H1 (cell line): ENCODE measurements around the gene LRP1. TPM values are rescaled to one million over a fixed set of nuclear protein-coding genes. Genes with fewer than 3 reads are reported as not detected.

Source experiments
- CTCF ChIA-PET: fragments of 300-600 bp; sonication (Branson Sonifier 250); formaldehyde crosslinking; loops from one replicate; lab custom pipeline; 2021; ENCODE audit not compliant: partially characterized antibody; lab: Charles Lee
- POLR2A ChIA-PET: fragments of 300-600 bp; sonication (Branson Sonifier 250); formaldehyde crosslinking; loops from one replicate; lab custom pipeline; 2021; ENCODE audit warnings: inconsistent platforms; ENCODE audit not compliant: partially characterized antibody; lab: Charles Lee
- DNase-seq, 2 experiments: peaks; one replicate each; pipeline versions ENCODE4 v3.0.0 to v3.0.0-alpha.2; 2010 to 2022; ENCODE audit warnings: low spot score in 2 of 2, low read depth in 1 of 2, mixed read lengths in 1 of 2
- FAIRE-seq: peaks from 2 replicates; lab custom pipeline; 2011; peaks lifted over from hg19 to GRCh38; lab: Jason Lieb, UNC
- H2AFZ ChIP-seq: 2 replicates; pipeline ENCODE4 v1.8.1; 2012; ENCODE audit warnings: low read length, inconsistent platforms
- H2AK5ac ChIP-seq: 2 replicates; pipeline ENCODE4 v1.6.1; 2013; ENCODE audit warnings: low read depth, low read length
- H2BK120ac ChIP-seq: replicated peaks from 2 replicates; pipeline ENCODE3; 2013; ENCODE audit warnings: low read depth, low read length, inconsistent platforms
- H2BK12ac ChIP-seq: 2 replicates; pipeline ENCODE4 v1.6.1; 2013; ENCODE audit warnings: low read depth, low read length
- H2BK15ac ChIP-seq: 2 replicates; pipeline ENCODE4 v1.6.1; 2013; ENCODE audit warnings: low read length
- H2BK20ac ChIP-seq: 2 replicates; pipeline ENCODE4 v1.6.1; 2013; ENCODE audit warnings: low read length
- H2BK5ac ChIP-seq: 2 replicates; pipeline ENCODE4 v1.6.1; 2013; ENCODE audit warnings: low read depth, low read length
- H3K14ac ChIP-seq: 2 replicates; pipeline ENCODE4 v1.6.1; 2013; ENCODE audit warnings: inconsistent platforms; ENCODE audit not compliant: insufficient read length
- H3K18ac ChIP-seq: 2 replicates; pipeline ENCODE4 v1.6.1; 2013; ENCODE audit warnings: low read length; ENCODE audit errors: extremely low read depth
- H3K23ac ChIP-seq: 2 replicates; pipeline ENCODE4 v1.6.1; 2013; ENCODE audit warnings: inconsistent platforms; ENCODE audit not compliant: insufficient read length
- H3K23me2 ChIP-seq: 2 replicates; pipeline ENCODE4 v1.6.1; 2013; ENCODE audit warnings: low read depth, low read length
- H3K27ac ChIP-seq: 2 replicates; pipeline ENCODE4 v1.6.1; 2011; ENCODE audit warnings: low read depth, low read length, inconsistent platforms
- H3K27me3 ChIP-seq, 4 experiments: replicated peaks in 1 of 4; 1 replicate in 1 of 4; 2 replicates in 3 of 4; pipeline versions ENCODE4 v1.6.1 to v1.8.1; 2011 to 2013; ENCODE audit warnings: low read length in 3 of 4, mild to moderate bottlenecking in 3 of 4, inconsistent platforms in 2 of 4, mixed read lengths in 2 of 4, moderate library complexity in 1 of 4; ENCODE audit not compliant: control insufficient read depth in 3 of 4, insufficient read depth in 3 of 4; ENCODE audit errors: extremely low read depth in 1 of 4
- H3K36me3 ChIP-seq, 4 experiments: 2 replicates each; pipeline versions ENCODE4 v1.6.1 to v1.8.1; 2011 to 2013; ENCODE audit warnings: mild to moderate bottlenecking in 4 of 4, low read length in 3 of 4, moderate library complexity in 2 of 4, control low read depth in 1 of 4, inconsistent platforms in 1 of 4; ENCODE audit not compliant: insufficient read depth in 4 of 4, control insufficient read depth in 2 of 4
- H3K4ac ChIP-seq: replicated peaks from 2 replicates; pipeline ENCODE3; 2013; ENCODE audit warnings: low read length, low read depth, mixed read lengths, inconsistent platforms; ENCODE audit not compliant: insufficient read length
- H3K4me1 ChIP-seq, 4 experiments: replicated peaks in 1 of 4; 1 replicate in 1 of 4; 2 replicates in 3 of 4; pipeline versions ENCODE4 v1.6.1 to v1.8.1; 2011 to 2013; ENCODE audit warnings: low read length in 3 of 4, inconsistent platforms in 2 of 4, mixed read lengths in 1 of 4; ENCODE audit not compliant: insufficient read depth in 4 of 4, control insufficient read depth in 3 of 4
- H3K4me2 ChIP-seq, 2 experiments: 2 replicates each; pipeline versions ENCODE4 v1.6.1 to v1.8.1; 2011 to 2013; ENCODE audit warnings: low read depth in 2 of 2, low read length in 2 of 2, control low read depth in 1 of 2, inconsistent platforms in 1 of 2, mild to moderate bottlenecking in 1 of 2; ENCODE audit not compliant: insufficient read depth in 1 of 2
- H3K4me3 ChIP-seq, 4 experiments: fragments of 200-600, 300-600 bp in 1 of 4; sonication (generic), shearing (Covaris generic), sonication (Bioruptor Twin) in 1 of 4; 2 replicates each; pipeline versions ENCODE4 v1.5.1 to v1.8.1; 2011 to 2016; ENCODE audit warnings: low read length in 4 of 4, low read depth in 3 of 4, control low read depth in 2 of 4, inconsistent platforms in 2 of 4, mild to moderate bottlenecking in 2 of 4, mixed read lengths in 1 of 4, moderate library complexity in 1 of 4; ENCODE audit not compliant: insufficient read depth in 2 of 4; ENCODE audit errors: extremely low read depth in 1 of 4
- H3K56ac ChIP-seq: replicated peaks from 2 replicates; pipeline ENCODE3; 2013; ENCODE audit warnings: low read depth, mild to moderate bottlenecking, mixed read lengths, low read length, inconsistent platforms; ENCODE audit not compliant: insufficient read length
- H3K79me1 ChIP-seq: 2 replicates; pipeline ENCODE4 v1.6.1; 2013; ENCODE audit warnings: low read depth, low read length, control low read depth
- H3K79me2 ChIP-seq, 2 experiments: 2 replicates each; pipeline versions ENCODE4 v1.6.1 to v1.8.1; 2012 to 2013; ENCODE audit warnings: low read length in 2 of 2, mild to moderate bottlenecking in 2 of 2, inconsistent platforms in 1 of 2; ENCODE audit not compliant: insufficient read depth in 2 of 2, control insufficient read depth in 1 of 2
- H3K9ac ChIP-seq, 4 experiments: replicated peaks in 1 of 4; 1 replicate in 1 of 4; 2 replicates in 3 of 4; pipeline versions ENCODE4 v1.6.1 to v1.8.1; 2011 to 2013; ENCODE audit warnings: low read depth in 3 of 4, low read length in 3 of 4, control low read depth in 2 of 4, mild to moderate bottlenecking in 2 of 4, moderate library complexity in 2 of 4, inconsistent platforms in 1 of 4; ENCODE audit errors: extremely low read depth in 1 of 4
- H3K9me3 ChIP-seq, 2 experiments: 2 replicates each; pipeline versions ENCODE4 v1.6.1 to v1.8.1; 2012 to 2013; ENCODE audit warnings: mild to moderate bottlenecking in 2 of 2, moderate library complexity in 2 of 2, control low read depth in 1 of 2, inconsistent platforms in 1 of 2, low read depth in 1 of 2, low read length in 1 of 2, mixed read lengths in 1 of 2; ENCODE audit not compliant: insufficient read depth in 2 of 2
- H4K20me1 ChIP-seq, 2 experiments: replicated peaks in 1 of 2; 2 replicates each; pipeline versions ENCODE3 to v1.8.1; 2011 to 2013; ENCODE audit warnings: inconsistent platforms in 2 of 2, low read length in 2 of 2, mild to moderate bottlenecking in 1 of 2; ENCODE audit not compliant: insufficient read depth in 2 of 2, control insufficient read depth in 1 of 2
- H4K5ac ChIP-seq: 2 replicates; pipeline ENCODE4 v1.6.1; 2013; ENCODE audit warnings: low read length, low read depth, mixed read lengths, inconsistent platforms; ENCODE audit not compliant: insufficient read length
- H4K8ac ChIP-seq: 2 replicates; pipeline ENCODE4 v1.8.0; 2013; ENCODE audit warnings: mild to moderate bottlenecking, moderate library complexity, low read length, inconsistent platforms; ENCODE audit not compliant: insufficient read depth; ENCODE audit errors: extremely low read depth
- H4K91ac ChIP-seq: replicated peaks from 2 replicates; pipeline ENCODE3; 2013; ENCODE audit warnings: low read length, mixed read lengths, inconsistent platforms; ENCODE audit not compliant: insufficient read length
- CTBP2 ChIP-seq: IDR thresholded peaks from 2 replicates; pipeline ENCODE4 v1.7.0; 2011; ENCODE audit warnings: borderline replicate concordance, mild to moderate bottlenecking, moderate library complexity, mixed read lengths, low read length; ENCODE audit not compliant: insufficient read depth, insufficient read length
- JUND ChIP-seq: IDR thresholded peaks from 2 replicates; pipeline ENCODE4 v1.6.1; 2011; ENCODE audit warnings: mild to moderate bottlenecking, improper control_type of control experiment, low read length
- KDM1A ChIP-seq: fragments of 200-600, 300-600 bp; sonication (generic); IDR thresholded peaks from 2 replicates; pipeline ENCODE4 v1.7.1; 2016; ENCODE audit warnings: mild to moderate bottlenecking, low read length, borderline replicate concordance
- KDM4A ChIP-seq: IDR thresholded peaks from one replicate; pipeline ENCODE4 v1.7.1; 2012; ENCODE audit warnings: low read depth, mild to moderate bottlenecking, moderate library complexity, low read length, inconsistent platforms; ENCODE audit not compliant: severe bottlenecking
- RNF2 ChIP-seq: fragments of 200-900, 300-1000 bp; sonication (generic); IDR thresholded peaks from 2 replicates; pipeline ENCODE4 v1.7.1; 2016; ENCODE audit warnings: borderline replicate concordance, low read depth, mild to moderate bottlenecking, antibody characterized with exemption, low read length; ENCODE audit not compliant: poor library complexity, severe bottlenecking; ENCODE audit errors: missing control alignments
- SP1 ChIP-seq: IDR thresholded peaks from 2 replicates; pipeline ENCODE4 v1.6.1; 2011; ENCODE audit warnings: low read depth, low read length
- SP2 ChIP-seq: IDR thresholded peaks from 2 replicates; pipeline ENCODE4 v1.6.1; 2012; ENCODE audit warnings: mild to moderate bottlenecking, low read length, inconsistent platforms
- SRF ChIP-seq: IDR thresholded peaks from 2 replicates; pipeline ENCODE4 v1.6.1; 2011; ENCODE audit warnings: mild to moderate bottlenecking, low read depth, low read length, moderate library complexity
- SUZ12 ChIP-seq: fragments of 200-600 bp; sonication (generic); IDR thresholded peaks from 2 replicates; pipeline ENCODE4 v1.6.1; 2012; ENCODE audit warnings: mild to moderate bottlenecking, inconsistent platforms, low read length, moderate library complexity, mixed read lengths
- ZNF274 ChIP-seq: IDR thresholded peaks from 2 replicates; pipeline ENCODE4 v1.7.0; 2012; ENCODE audit warnings: low read length, borderline replicate concordance; ENCODE audit errors: extremely low read depth
- WGBS, 2 experiments: shearing (Covaris generic) in 1 of 2; methylation state at CpG; one replicate each; pipeline versions ENCODE4 v1.1.6 to v1.1.7; 2013 to 2015; ENCODE audit warnings: low lambda C conversion rate in 2 of 2, mixed read lengths in 2 of 2, inconsistent platforms in 1 of 2, low coverage in 1 of 2, missing lambda C conversion rate in 1 of 2; ENCODE audit not compliant: insufficient replicate concordance in 2 of 2, insufficient coverage in 1 of 2, insufficient read length in 1 of 2; ENCODE audit errors: extremely low coverage in 1 of 2, missing lambda C conversion rate in 1 of 2; 5-methylcytosine and 5-hydroxymethylcytosine counted together
- polyA plus RNA-seq, 7 experiments: library from polyadenylated mRNA; depleted of rRNA in 3 of 7; stranded (reverse) in 5 of 7; unstranded in 2 of 7; fragments of >200 nt in 5 of 7; fragments of 200-250 nt in 2 of 7; gene quantifications; 1 replicate in 5 of 7; 2 replicates in 1 of 7; 4 replicates in 1 of 7; pipeline versions ENCODE4 v1.2.1 to v1.2.3, GENCODE V29; 2011 to 2013; ENCODE audit warnings: missing spikeins in 2 of 7, mixed read lengths in 2 of 7
- total RNA-seq: library from RNA; stranded (reverse); fragmentation: NEBNext Ultra II Directional; extraction: Animal tissue kit (Norgen Biotek cat#: 25700); gene quantifications from 2 replicates; pipeline ENCODE4 v1.2.1, GENCODE V29; 2021
- TF ChIP-seq, protein P1 (sequence below): IDR thresholded peaks from 2 replicates; pipeline ENCODE4 v1.6.1; 2011; ENCODE audit warnings: low read depth, mild to moderate bottlenecking, low read length; ENCODE audit not compliant: insufficient read depth

Gene LRP1
- total and polyA plus RNA-seq, 2 of the 8 experiments (the other 6 are each of a cell fraction or from before 2014, with no cell fraction given): 35.3 to 92.5 TPM

DNA sequence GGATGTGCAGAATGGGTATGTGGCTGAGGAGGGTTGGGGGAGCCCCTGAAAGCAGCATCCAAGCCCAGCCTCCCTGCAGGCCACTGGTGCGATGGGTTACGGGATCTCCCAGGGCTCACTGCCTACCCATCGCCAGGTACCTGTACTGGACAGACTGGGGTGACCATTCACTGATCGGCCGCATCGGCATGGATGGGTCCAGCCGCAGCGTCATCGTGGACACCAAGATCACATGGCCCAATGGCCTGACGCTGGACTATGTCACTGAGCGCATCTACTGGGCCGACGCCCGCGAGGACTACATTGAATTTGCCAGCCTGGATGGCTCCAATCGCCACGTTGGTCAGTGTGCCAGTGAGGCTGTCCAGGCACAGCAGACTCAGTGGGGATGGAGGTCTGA lies 70.0 kb downstream of the LRP1 start:
- TF ChIP-seq, protein P1, sequence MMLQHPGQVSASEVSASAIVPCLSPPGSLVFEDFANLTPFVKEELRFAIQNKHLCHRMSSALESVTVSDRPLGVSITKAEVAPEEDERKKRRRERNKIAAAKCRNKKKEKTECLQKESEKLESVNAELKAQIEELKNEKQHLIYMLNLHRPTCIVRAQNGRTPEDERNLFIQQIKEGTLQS: no peak
- TF ChIP-seq SRF (no peak), ZNF274 (no peak), RNF2 (no peak), CTBP2 (no peak), KDM4A (no peak), KDM1A (no peak), JUND (no peak), SP1 (no peak), SP2 (no peak), SUZ12 (no peak)
- H2AK5ac ChIP-seq: no peak overlapping the region
- H2BK20ac ChIP-seq: no peak overlapping the region
- H3K9me3 ChIP-seq: no peaks in the 10 kb centered on the region
- no peak overlapping the region; the same call in 1 of the 2 replicates for H4K8ac ChIP-seq
- H3K4me2 ChIP-seq: no peak overlapping the region
- CTCF ChIA-PET: interaction anchor here (0.6 to 20.9 kb wide), 4 partner anchors 10 to 67 kb away, joined by 3 to 389 read pairs (median 18); no protein-coding TSS in a partner anchor
- H4K91ac ChIP-seq: no peak overlapping the region
- H3K4ac ChIP-seq: no peak overlapping the region
- no peak overlapping the region for H3K27ac ChIP-seq
- peaks cover 61 to 99% (median 91%) of the 10 kb centered on the region in 4 experiments for H3K36me3 ChIP-seq
- H2AFZ ChIP-seq: no peak overlapping the region
- no peak overlapping the region for H4K5ac ChIP-seq
- 96% methylated on average over 17 of the region's 17 CpGs; no CpG with 5 or more reads in 1 of the 2 experiments for WGBS, 2 experiments
- H3K14ac ChIP-seq: no peak overlapping the region
- no peak overlapping the region for H3K4me3 ChIP-seq
- H3K79me2 ChIP-seq: no peaks in the 10 kb centered on the region
- POLR2A ChIA-PET: interaction anchor here (1.0 to 6.5 kb wide), 8 partner anchors 12 to 60 kb away, joined by 3 to 53 read pairs (median 4); partner anchors contain the start of gene SHMT2
- no peak for DNase-seq
- H2BK15ac ChIP-seq: no peak overlapping the region
- H3K4me1 ChIP-seq: no peaks in the 10 kb centered on the region
- no peak overlapping the region for H3K56ac ChIP-seq
- no peaks in the 10 kb centered on the region for H3K27me3 ChIP-seq
- H3K18ac ChIP-seq: no peak overlapping the region
- no peaks in the 10 kb centered on the region; the same call in 1 of the 2 replicates for H3K79me1 ChIP-seq
- peaks cover 8 to 28% of the 10 kb centered on the region in 2 experiments for H4K20me1 ChIP-seq
- H3K9ac ChIP-seq: no peak overlapping the region
- H2BK12ac ChIP-seq: no peak overlapping the region
- FAIRE-seq: no peak
- H2BK5ac ChIP-seq: no peak overlapping the region
- H3K23me2 ChIP-seq: no peaks in the 10 kb centered on the region; the same call in 1 of the 2 replicates
- H3K23ac ChIP-seq: no peak overlapping the region
- H2BK120ac ChIP-seq: no peak overlapping the region
